GM18951 (cell line): Measurements from ENCODE around the gene ERGIC1.
A peak's percentile ranks its signal among the peaks of the same experiment; 100 is the strongest.

Experiments used
- POLR2A ChIP-seq: IDR thresholded peaks from 4 replicates; pipeline ENCODE4 v1.6.1; 2011; ENCODE audit warnings: mild to moderate bottlenecking; ENCODE audit not compliant: insufficient read length, insufficient read depth; ENCODE audit errors: extremely low read depth
- in situ Hi-C: fragments of 300-500 bp; cut with MboI; formaldehyde crosslinking; loops from one replicate; pipeline ENCODE4 v1.12.0; 2022; ENCODE audit warnings: low sequenced_read_pairs, mixed read lengths, inconsistent platforms; ENCODE audit not compliant: unreplicated experiment

ERGIC1 gene

DNA sequence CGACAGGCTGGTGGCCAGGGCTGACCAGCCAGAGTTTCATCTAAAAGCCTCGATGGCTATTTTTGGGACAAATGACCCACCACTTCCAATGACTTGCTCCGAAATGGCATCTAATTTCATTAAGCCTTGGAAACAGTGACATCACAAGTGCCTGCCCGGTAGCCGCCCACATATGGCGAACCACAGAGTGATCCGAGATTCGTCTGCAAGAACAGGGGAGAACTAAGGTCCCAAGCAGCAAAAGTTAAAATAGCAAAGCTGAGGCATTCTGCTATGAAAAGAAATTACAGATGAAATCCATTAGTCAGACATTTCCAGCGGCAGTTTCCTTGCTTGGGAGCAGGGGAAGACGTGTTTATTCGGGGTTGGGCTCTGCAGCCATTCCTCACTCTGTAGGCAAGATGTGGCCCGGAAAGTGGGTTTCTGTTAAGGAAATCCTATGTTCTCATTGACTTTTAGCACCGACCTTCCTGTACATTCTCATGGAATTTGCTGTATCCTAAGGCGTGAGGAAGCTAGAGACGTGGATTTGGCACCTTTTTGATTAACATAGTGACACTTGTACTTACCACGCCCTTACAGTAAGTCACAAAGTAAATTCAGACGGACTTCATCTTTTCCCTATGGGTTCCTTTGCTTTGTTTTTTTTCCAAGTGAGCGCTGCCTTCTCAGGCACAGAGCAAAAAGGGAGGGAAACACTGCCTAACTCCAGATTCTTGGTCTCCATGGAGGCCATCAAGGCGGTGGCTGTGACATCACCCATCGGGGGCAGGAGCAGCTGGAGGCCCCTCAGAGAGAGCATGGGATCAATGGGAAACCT is 45.1 kb downstream of the ERGIC1 start:
- in situ Hi-C loops = no loop called here

DNA sequence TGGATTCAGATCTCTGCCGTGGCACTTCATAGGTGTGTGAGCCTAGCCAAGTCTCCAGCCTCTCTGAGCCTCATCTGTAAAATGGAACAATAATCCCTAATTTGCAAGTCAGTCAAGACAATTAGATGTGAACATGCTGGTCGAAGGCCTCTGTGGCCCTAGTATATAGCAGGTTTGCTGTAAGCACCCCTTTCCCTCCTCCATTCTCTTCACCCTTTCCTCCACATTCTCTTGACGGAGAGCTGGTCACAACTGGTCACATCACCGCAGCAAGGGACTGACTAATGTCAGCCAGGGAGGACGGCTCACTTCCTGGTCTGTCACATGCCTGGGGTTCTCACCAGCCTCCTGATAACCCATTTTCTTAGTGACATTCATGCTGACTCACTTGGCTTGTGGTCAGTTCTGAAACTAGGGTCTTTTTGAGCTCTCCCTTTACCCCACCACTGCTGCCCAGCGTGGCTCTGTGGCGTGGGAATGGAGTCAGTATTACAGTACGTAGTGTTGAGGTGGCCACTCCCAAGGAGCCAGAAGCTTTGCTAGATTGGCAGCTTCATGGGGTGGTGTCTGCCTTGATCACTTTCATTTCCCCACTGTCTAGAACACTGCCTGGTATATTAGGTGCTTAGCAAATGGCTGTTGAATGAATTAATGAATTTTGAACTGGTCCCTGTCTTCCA is 47.8 kb downstream of the ERGIC1 start:
- TF ChIP-seq POLR2A = peak; percentile 24
- in situ Hi-C loops = no loop called here

More for the DNA sequence above, 45.1 kb downstream of the ERGIC1 start:
- TF ChIP-seq POLR2A = no peak

DNA sequence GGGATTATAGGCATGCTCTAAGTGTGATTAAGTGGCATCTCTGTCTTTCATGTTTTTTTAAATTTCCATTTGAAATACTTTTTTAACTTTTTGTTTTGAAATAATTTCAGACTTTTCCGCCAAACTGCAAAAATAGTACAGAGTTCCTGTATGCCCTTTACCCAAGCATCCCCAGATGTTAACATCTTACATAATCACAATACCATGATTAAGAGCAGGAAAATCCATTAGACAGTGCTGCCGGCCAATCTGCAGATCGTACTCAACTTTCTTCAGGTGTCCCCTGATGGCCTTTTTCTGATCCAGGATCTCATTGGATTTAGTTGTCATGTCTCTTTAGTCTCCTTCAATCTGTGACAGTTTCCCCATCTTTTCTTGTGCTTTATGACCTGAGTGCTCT is 49.0 kb downstream of the ERGIC1 start:
- in situ Hi-C loops = no loop called here

DNA sequence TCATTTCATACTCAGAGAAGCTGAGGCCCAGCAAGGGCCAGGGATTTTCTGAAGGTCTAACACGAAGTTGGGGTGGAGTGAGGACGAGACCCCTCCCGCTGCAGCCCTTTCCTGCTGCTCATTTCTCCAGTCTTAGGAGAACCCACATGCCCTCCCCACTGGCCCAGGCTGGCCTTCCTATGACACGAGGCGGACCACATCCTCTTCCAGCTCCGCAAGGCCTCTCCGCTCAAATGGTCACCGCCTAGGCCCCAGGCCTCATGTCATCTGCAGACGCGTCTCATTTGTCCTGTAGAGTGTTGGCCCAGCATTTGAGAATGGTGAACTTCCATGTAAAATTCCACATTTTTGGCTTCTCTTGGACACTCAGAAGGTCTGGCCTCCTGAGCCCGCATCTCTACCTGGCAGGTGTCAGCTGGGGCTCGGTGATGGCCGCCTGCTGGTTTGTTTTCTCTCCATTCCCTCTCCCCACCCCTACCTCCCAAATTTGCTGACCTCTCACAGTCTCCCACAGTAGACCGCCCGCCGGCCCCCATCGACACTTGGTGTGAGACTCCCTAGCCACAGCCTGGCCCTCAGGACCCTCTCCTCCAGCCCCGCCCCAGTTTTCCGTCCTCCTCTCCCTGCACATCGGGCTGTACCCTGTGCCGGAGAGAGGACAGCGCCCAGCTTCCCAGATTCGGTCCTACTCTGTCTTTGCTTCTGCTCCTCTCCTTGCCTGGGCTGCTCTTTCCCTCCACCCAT is 51.7 kb downstream of the ERGIC1 start:
- in situ Hi-C loops = no loop called here
- TF ChIP-seq POLR2A = no peak

More for the DNA sequence above, 49.0 kb downstream of the ERGIC1 start:
- TF ChIP-seq POLR2A = no peak

DNA sequence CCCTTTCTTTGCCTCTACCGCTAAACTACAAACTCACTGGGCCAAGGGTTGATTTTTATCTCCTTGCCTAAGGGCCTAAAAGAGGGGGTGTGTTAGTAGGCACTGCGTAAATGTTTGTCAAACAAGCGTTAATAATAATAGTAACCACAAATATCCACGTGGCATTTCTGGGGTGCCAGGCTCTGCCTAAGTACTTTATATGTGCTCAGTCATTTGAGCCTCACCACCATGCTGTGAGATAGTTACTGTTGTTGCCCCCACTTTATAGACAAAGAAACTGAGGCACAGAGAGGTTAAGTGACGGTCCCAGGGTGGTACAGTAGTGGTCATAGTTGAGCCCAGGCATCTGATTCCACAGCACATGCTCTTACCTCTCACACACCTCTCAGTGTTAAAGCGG is 52.4 kb downstream of the ERGIC1 start:
- in situ Hi-C loops = no loop called here
- no peak for TF ChIP-seq POLR2A

DNA sequence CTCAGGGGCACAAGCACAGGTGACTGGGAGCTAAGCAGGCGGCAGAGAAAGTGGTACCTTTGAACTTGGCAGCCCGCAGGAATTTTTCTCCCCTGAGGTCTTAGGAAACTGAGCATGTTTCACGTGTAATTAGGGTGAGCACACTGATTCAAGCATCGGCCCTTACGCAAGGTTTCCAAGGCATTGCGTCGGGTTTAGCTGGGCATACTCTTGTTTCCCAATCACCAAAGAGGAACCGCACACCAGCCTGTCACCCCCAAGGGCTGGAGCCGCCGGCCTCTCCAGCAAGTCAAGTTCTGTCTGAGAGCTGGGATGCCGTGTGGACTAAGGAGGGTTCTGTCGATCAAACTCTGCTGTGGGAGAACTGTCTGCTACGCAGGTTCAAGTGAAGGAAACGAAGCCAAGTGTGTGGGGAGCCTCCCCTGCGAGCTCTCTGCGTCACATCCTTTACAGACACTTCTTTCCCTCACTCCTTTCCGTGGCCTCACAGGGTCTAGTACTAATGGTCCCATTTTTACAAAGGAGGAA is 53.0 kb downstream of the ERGIC1 start:
- in situ Hi-C loops = no loop called here
- TF ChIP-seq POLR2A = no peak

DNA sequence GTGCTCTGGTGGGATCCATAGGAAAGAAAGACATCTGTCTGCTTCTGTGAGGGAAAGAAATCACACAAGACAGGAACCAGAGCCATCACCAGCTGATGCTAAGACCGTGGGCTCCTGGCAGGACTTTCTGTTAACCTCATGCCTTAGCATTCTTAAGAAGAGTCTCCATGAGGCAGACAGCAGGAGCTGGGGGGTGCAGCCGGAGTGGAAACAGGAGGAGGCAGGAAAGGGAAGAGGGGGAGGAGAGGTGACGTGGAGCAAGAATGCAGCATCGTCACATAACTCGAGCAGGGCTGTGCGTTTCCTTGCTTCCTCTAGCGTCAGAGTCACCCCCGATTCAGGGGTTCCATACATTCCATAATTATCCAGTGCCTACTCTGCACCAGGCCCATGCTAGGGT is 53.6 kb downstream of the ERGIC1 start:
- no peak for TF ChIP-seq POLR2A
- in situ Hi-C loops = no loop called here

DNA sequence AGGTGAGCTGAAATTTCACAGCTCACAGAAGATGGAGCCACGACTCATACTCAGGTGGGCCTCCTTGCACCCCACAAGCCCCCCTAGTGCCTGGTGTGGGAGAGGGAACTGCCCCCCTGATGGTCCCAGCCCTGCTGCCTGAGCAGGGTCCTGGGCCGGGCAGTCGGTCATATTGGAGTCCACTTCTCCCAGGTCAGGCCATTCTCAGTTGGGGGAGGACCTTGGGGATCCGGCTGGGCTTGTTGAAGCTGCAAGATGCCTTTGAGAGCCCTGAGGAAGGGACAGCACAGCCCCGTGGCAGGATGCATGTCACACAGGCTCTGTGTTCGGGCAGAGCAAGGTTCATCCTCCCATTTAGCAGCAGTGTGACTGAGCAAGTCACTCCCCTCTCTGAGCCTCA is 56.6 kb downstream of the ERGIC1 start:
- TF ChIP-seq POLR2A = no peak
- in situ Hi-C loops = no loop called here

DNA sequence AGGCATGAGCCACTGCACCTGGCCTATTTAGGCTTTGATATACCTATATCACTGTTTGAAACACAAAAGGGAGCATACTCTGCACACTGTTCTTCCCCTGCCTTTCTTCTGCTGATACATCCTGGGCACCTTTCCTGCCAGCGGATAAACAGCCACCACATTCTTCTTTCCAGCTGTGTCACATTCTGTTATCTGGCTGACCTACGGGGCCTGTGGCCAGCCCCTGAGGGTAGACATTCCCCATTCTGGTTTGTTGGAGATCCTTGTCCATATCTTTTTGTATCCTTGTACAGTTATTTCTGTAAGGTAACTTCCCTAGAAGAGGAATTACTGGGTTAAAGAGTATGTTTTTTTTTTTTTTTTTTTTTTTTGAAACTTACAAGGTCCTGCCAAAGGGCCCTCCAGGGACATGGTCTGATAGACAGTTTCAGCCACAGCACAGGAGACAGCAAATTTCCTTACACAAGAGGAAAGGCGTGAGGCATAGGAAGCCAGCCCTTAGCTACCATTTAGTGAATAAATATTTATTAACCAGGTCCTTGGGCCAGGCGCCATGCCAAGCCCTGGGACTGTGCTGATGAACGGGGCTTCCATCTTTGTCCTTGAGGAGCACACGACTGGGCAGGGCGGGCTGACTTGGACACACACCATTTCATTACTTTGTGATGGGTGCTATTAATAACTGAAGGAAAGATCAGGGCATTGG is 57.8 kb downstream of the ERGIC1 start:
- TF ChIP-seq POLR2A = no peak
- in situ Hi-C loops = no loop called here

DNA sequence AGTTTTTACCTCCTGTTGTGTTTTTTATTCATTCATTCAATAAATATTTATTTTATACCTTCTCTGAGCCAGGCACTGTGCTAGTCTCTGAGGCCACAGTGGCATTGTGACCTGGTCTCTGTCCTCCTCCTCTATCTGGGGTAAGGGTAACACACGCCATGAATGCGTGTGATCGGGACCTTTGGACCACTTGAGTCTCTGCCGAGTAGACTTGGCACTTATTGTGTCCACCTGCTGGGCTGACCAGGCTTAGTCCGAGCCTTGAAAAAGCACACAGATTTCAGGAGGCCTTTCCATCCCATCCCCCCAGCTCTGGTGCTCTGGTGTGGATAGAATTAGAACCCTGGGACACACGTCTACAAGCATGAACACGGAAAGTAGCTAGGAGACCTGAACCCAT is 58.7 kb downstream of the ERGIC1 start:
- no peak for TF ChIP-seq POLR2A
- in situ Hi-C loops = no loop called here

DNA sequence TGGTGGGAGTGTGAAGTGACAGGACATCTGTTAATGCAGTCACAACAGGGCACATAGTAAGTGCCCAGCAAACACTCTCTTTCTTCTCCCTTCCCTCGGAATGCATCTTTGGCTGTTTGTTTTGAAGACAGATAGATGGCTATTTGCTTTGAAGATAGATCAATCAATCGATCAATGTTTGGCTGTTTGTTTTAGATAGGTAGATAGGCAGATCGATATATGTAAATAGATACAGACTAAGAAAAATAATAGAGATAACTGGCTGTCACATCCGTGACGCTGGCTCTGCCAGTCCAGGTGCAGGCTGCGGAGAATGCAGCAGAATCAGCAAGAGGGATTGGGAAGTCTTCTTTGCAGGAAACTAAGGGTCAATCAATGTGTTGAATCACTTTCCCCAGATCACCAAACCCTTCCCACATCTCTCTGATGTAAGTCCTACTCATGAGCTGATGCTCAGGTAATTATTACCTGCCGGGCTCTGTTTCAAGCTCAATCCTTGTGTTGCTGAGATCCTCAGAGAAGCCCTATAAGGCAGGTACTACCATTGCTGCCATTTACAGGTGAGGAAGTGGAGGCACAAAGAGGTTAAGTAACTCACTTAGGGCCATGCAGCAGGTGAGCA is 60.8 kb downstream of the ERGIC1 start:
- in situ Hi-C loops = no loop called here
- TF ChIP-seq POLR2A = no peak

DNA sequence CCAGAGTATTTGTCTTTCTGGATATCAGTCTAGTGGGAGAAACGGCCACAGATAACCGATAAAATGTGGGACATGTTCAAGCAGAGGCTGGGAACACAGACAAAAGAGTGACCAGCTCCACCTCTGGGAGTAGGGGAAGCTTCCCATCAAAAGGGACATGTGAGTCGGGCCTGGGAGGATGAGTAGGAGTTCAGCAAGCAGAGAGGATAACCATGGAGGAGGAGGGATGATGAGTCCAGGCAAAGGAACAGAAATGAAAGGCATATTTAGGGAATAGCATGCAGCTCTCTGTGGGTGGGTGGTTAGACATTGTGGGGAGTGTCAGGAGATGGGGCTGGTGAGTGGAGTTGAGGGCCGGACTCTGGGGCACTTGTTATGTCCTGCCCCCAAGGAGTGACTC is 61.5 kb downstream of the ERGIC1 start:
- in situ Hi-C loops = no loop called here
- no peak for TF ChIP-seq POLR2A
